ENCODE data around the gene PPA2. TPM values are rescaled to one million over a fixed set of nuclear protein-coding genes. Genes with fewer than 3 reads are reported as not detected.

The PPA2 gene
- total RNA-seq, 1 experiment from 2014 or later, result 76.4 TPM

- no peak overlapping the region for H3K23ac ChIP-seq (ENCODE audit: insufficient read length, low read depth, low read length)
- H3K27ac ChIP-seq (ENCODE audit: insufficient read length, low read depth, low read length), result no peak overlapping the region
- no CpG with 5 or more reads among the region's 1 CpG for WGBS (ENCODE audit: extremely low coverage, insufficient read length, low lambda C conversion rate)
- Mint-ChIP-seq H3K27ac (no peak overlapping the region), H3K27me3 (ENCODE audit: low read depth) (peaks cover 16% of the 10 kb centered on the region), H3K36me3 (ENCODE audit: insufficient read depth in 1 of 3, low read depth in 3 of 3) (no peaks in the 10 kb centered on the region; a peak in 1 of 7 replicates), H3K9me3 (peaks cover 16 to 21% of the 10 kb centered on the region in 2 experiments), H3K4me3 (no peak overlapping the region), H3K4me1 (no peaks in the 10 kb centered on the region)
- no peak overlapping the region for H2AFZ ChIP-seq (ENCODE audit: low read length)
- no peaks in the 10 kb centered on the region for H3K27me3 ChIP-seq (ENCODE audit: insufficient read depth, low read length)
- no peak overlapping the region for H3K14ac ChIP-seq (ENCODE audit: insufficient read depth, low read length)
- H4K91ac ChIP-seq (ENCODE audit: insufficient read length, low read depth, low read length), result no peak overlapping the region
- no peak overlapping the region for H3K4me2 ChIP-seq (ENCODE audit: insufficient read depth, insufficient read length, low read length)
- H3K4ac ChIP-seq (ENCODE audit: low read depth, low read length), result no peak overlapping the region
- no peaks in the 10 kb centered on the region for H3K9me3 ChIP-seq (ENCODE audit: control insufficient read depth, low read depth, low read length)
- TF ChIP-seq CTCF (conservative IDR thresholded peaks at IDR 0.05), result no peak
- H3K56ac ChIP-seq (ENCODE audit: insufficient read length, low read depth, low read length), result no peak overlapping the region
- no peak overlapping the region for H2BK15ac ChIP-seq (ENCODE audit: low read depth, low read length)
- no peak overlapping the region for H3K9ac ChIP-seq (ENCODE audit: extremely low read depth, insufficient read length, low read length)
- no peak overlapping the region for H4K5ac ChIP-seq (ENCODE audit: insufficient read length, low read depth, low read length)
- H4K20me1 ChIP-seq (ENCODE audit: control insufficient read depth, insufficient read depth, insufficient read length), result no peaks in the 10 kb centered on the region
- no peak overlapping the region for H4K8ac ChIP-seq (replicated peaks; ENCODE audit: insufficient read length, low read depth, low read length)
- H3K79me1 ChIP-seq (ENCODE audit: insufficient read depth, low read depth, low read length, poor library complexity, severe bottlenecking), result no peaks in the 10 kb centered on the region
- no peak overlapping the region for H3T11ph ChIP-seq (ENCODE audit: low read length)
- H3K18ac ChIP-seq (ENCODE audit: insufficient read length, low read depth, low read length), result no peak overlapping the region
- no peak for DNase-seq
- no peaks in the 10 kb centered on the region for H3K23me2 ChIP-seq (ENCODE audit: insufficient read length, low read depth, low read length, poor library complexity, severe bottlenecking)
- no peaks in the 10 kb centered on the region for H3K4me1 ChIP-seq (ENCODE audit: insufficient read depth, low read length)
- H3K79me2 ChIP-seq (ENCODE audit: insufficient read depth, low read length), result no peaks in the 10 kb centered on the region
- no peak overlapping the region for H2AK5ac ChIP-seq (ENCODE audit: insufficient read length, low read length)
- H2BK120ac ChIP-seq (ENCODE audit: low read depth, low read length, poor library complexity, severe bottlenecking), result no peak overlapping the region
- no peak overlapping the region for H2BK20ac ChIP-seq (ENCODE audit: low read depth, low read length, poor library complexity, severe bottlenecking)
- no peak overlapping the region for H2BK12ac ChIP-seq (ENCODE audit: insufficient read length, low read depth, low read length)
- H2BK5ac ChIP-seq (ENCODE audit: insufficient read length, low read length), result no peak overlapping the region
Measured at GRCh38 chr4:105490523-105490922, 16.7 kb upstream of the PPA2 start.

Data from H9 (cell line).